Measurements from ENCODE around the gene DHRSX. TPM values are rescaled to one million over a fixed set of nuclear protein-coding genes. Genes with fewer than 3 reads are reported as not detected.

DHRSX gene
- total and polyA plus RNA-seq, 2 of the 13 experiments (the other 11 are each of a cell fraction or from before 2014, with no cell fraction given), result 15.5 to 24.3 TPM

DNA sequence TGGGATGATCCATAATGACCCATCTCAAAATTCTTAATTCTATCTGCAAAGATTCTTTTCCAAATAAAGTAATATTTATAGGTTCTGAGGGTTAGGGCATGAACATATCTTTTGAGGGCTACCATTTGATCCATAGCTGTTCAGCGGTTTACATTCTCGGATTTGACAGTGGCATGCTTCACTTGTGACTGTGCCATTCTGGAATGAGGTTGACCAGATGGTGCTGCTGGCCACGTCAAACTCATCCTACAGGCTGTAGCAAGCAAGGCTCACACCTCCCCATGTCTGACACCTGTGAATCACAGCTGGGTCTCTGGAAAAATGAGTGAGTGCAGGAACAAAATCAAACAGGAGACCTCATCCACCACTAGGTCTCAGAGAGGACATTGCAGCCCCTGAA lies 280.5 kb downstream of the DHRSX start:
- ChIA-PET CTCF (ENCODE audit: low intra/inter-chr PET ratio, low total read pairs) (no interaction called here), POLR2A (no interaction called here)
- Histone ChIP-seq H3K9ac (ENCODE audit: insufficient read depth, low read depth, low read length) (no peak overlapping the region), H2AFZ (ENCODE audit: low read length) (no peak overlapping the region), H3K9me3 (ENCODE audit: low read length) (peaks cover 27% of the 10 kb centered on the region), H3K4me2 (ENCODE audit: low read depth, low read length) (no peak overlapping the region), H3K27ac (ENCODE audit: extremely low read length, insufficient read depth, low read length) (no peak overlapping the region), H3K27me3 (ENCODE audit: control insufficient read depth in 1 of 2, insufficient read depth in 2 of 2, low read length in 2 of 2) (no peaks in the 10 kb centered on the region), H3K79me2 (ENCODE audit: insufficient read depth, low read length) (no peaks in the 10 kb centered on the region), H4K20me1 (ENCODE audit: insufficient read depth, low read length) (no peaks in the 10 kb centered on the region), H3K36me3 (replicated peaks in 1 of 2; ENCODE audit: control insufficient read depth in 1 of 2, insufficient read depth in 2 of 2, low read length in 2 of 2) (peaks cover 0 to 8% of the 10 kb centered on the region in 2 experiments; a peak in 2 of 5 replicates), H3K4me1 (ENCODE audit: insufficient read depth, low read length) (no peaks in the 10 kb centered on the region), H3K4me3 (replicated peaks in 1 of 3; ENCODE audit: insufficient read depth in 1 of 3, low read depth in 2 of 3, low read length in 3 of 3) (no peak overlapping the region)
- no TSS peak for BruUV-seq (replicated peaks)
- no peak for DNase-seq (ENCODE audit: low spot score)
- WGBS (ENCODE audit: low lambda C conversion rate), result 93% methylated on average over 2 of the region's 3 CpGs
- no peak for FAIRE-seq
- no peak for ATAC-seq
- TF ChIP-seq NCOA2 (CRISPR knock-in tag; IDR thresholded peaks at IDR 0.05), result no peak
- no peak for TF ChIP-seq ZNF557 (CRISPR knock-in tag; IDR thresholded peaks at IDR 0.05)
- TF ChIP-seq ZMYM4 (CRISPR knock-in tag; IDR thresholded peaks at IDR 0.05), result no peak
- no peak for TF ChIP-seq ARHGAP35 (CRISPR knock-in tag; IDR thresholded peaks at IDR 0.05; ENCODE audit: borderline replicate concordance)
- TF ChIP-seq ZNF850 (CRISPR knock-in tag; conservative IDR thresholded peaks at IDR 0.05), result no peak
- no peak for TF ChIP-seq ATF1 (CRISPR knock-in tag; IDR thresholded peaks at IDR 0.05)
- TF ChIP-seq ELF3 (CRISPR knock-in tag; IDR thresholded peaks at IDR 0.05), result no peak
- TF ChIP-seq KDM1A (CRISPR knock-in tag; IDR thresholded peaks at IDR 0.05), result no peak
- TF ChIP-seq ZNF547 (CRISPR knock-in tag; IDR thresholded peaks at IDR 0.05), result no peak
- TF ChIP-seq, protein P1, sequence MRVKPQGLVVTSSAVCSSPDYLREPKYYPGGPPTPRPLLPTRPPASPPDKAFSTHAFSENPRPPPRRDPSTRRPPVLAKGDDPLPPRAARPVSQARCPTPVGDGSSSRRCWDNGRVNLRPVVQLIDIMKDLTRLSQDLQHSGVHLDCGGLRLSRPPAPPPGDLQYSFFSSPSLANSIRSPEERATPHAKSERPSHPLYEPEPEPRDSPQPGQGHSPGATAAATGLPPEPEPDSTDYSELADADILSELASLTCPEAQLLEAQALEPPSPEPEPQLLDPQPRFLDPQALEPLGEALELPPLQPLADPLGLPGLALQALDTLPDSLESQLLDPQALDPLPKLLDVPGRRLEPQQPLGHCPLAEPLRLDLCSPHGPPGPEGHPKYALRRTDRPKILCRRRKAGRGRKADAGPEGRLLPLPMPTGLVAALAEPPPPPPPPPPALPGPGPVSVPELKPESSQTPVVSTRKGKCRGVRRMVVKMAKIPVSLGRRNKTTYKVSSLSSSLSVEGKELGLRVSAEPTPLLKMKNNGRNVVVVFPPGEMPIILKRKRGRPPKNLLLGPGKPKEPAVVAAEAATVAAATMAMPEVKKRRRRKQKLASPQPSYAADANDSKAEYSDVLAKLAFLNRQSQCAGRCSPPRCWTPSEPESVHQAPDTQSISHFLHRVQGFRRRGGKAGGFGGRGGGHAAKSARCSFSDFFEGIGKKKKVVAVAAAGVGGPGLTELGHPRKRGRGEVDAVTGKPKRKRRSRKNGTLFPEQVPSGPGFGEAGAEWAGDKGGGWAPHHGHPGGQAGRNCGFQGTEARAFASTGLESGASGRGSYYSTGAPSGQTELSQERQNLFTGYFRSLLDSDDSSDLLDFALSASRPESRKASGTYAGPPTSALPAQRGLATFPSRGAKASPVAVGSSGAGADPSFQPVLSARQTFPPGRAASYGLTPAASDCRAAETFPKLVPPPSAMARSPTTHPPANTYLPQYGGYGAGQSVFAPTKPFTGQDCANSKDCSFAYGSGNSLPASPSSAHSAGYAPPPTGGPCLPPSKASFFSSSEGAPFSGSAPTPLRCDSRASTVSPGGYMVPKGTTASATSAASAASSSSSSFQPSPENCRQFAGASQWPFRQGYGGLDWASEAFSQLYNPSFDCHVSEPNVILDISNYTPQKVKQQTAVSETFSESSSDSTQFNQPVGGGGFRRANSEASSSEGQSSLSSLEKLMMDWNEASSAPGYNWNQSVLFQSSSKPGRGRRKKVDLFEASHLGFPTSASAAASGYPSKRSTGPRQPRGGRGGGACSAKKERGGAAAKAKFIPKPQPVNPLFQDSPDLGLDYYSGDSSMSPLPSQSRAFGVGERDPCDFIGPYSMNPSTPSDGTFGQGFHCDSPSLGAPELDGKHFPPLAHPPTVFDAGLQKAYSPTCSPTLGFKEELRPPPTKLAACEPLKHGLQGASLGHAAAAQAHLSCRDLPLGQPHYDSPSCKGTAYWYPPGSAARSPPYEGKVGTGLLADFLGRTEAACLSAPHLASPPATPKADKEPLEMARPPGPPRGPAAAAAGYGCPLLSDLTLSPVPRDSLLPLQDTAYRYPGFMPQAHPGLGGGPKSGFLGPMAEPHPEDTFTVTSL (CRISPR knock-in tag; IDR thresholded peaks at IDR 0.05; ENCODE audit: borderline replicate concordance), result no peak
- TF ChIP-seq BCLAF1 (IDR thresholded peaks at IDR 0.05), result no peak
- TF ChIP-seq CSRNP1 (CRISPR knock-in tag; IDR thresholded peaks at IDR 0.05), result no peak
- TF ChIP-seq, protein P2, sequence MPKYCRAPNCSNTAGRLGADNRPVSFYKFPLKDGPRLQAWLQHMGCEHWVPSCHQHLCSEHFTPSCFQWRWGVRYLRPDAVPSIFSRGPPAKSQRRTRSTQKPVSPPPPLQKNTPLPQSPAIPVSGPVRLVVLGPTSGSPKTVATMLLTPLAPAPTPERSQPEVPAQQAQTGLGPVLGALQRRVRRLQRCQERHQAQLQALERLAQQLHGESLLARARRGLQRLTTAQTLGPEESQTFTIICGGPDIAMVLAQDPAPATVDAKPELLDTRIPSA (CRISPR knock-in tag; IDR thresholded peaks at IDR 0.05; ENCODE audit: borderline replicate concordance), result no peak
- no peak for TF ChIP-seq AGO2 (optimal IDR thresholded peaks at IDR 0.05; ENCODE audit: low read depth, low read length)
- TF ChIP-seq DMAP1 (CRISPR knock-in tag; IDR thresholded peaks at IDR 0.05), result no peak
- intact Hi-C loops (cut with micrococcal nuclease; ENCODE audit: unreplicated experiment) (no loop called here), in situ Hi-C loops (cut with HindIII; ENCODE audit: extremely low pct_ligation_motif_present, low pct_unique_long_range_greater_than_20kb) (no loop called here)

Measured in HepG2 (cell line).